ENCODE measurements around the gene TMTC1. TPM values are rescaled to one million over a fixed set of nuclear protein-coding genes. Genes with fewer than 3 reads are reported as not detected.

The TMTC1 gene
- total and polyA plus RNA-seq, 8 donors: 1.2 to 5.1 (median 2.8) TPM

GRCh38 chr12:29695026-29695425 lies 88.7 kb downstream of the TMTC1 start:
- DNase-seq (no peak), FAIRE-seq (no peak), ATAC-seq (no peak)
- 78 to 79% methylated on average over 2 of the region's 2 CpGs for WGBS, 2 donors
- H3K27me3 ChIP-seq: no peaks in the 10 kb centered on the region
- H3K4me3 ChIP-seq: no peak overlapping the region
- intact Hi-C loops (cut with DNase I): loop anchor here in 1 of 3 donors (10.0 kb wide), 1 partner anchor 180 kb away; no protein-coding TSS in a partner anchor
- no peaks in the 10 kb centered on the region for H3K9me3 ChIP-seq
- no peaks in the 10 kb centered on the region for H3K36me3 ChIP-seq
- TF ChIP-seq CTCF (IDR thresholded peaks at IDR 0.05): no peak
- no peaks in the 10 kb centered on the region for H3K4me1 ChIP-seq
- no peak overlapping the region for H3K27ac ChIP-seq

- no peak for TF ChIP-seq CTCF (IDR thresholded peaks at IDR 0.05)
- 61 to 70% methylated on average over 5 of the region's 5 CpGs for WGBS, 2 donors
- Histone ChIP-seq H3K36me3 (no peaks in the 10 kb centered on the region), H3K27me3 (no peaks in the 10 kb centered on the region), H3K27ac (no peak overlapping the region), H3K9me3 (no peaks in the 10 kb centered on the region), H3K4me1 (no peaks in the 10 kb centered on the region), H3K4me3 (no peak overlapping the region)
- intact Hi-C loops (cut with DNase I): loop anchor here in 1 of 3 donors (10.0 kb wide), 1 partner anchor 181 kb away; no protein-coding TSS in a partner anchor
- FAIRE-seq (no peak), ATAC-seq (no peak), DNase-seq (no peak)
Measured at GRCh38 chr12:29694002-29694401, 89.7 kb downstream of the TMTC1 start.

DNA sequence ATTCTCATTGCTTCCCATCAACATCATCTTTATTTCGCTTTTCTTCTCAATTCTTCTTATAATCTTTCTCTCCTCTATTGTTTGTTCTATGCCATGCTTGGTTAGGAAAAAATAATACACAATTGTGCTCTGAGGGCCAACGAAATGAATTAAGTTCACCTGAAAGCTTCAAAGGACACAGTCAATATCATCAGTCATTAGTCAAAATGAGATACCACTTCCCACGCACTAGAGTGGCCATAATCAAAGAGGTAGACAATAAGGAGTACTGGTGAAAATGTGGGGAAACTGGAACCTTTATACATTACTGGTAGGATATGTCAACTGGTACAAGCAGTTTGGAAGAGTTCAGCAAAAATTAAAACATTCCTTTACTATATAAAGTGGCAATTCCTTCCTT lies 91.5 kb downstream of the TMTC1 start:
- H3K27me3 ChIP-seq: no peaks in the 10 kb centered on the region
- no peaks in the 10 kb centered on the region for H3K4me1 ChIP-seq
- no peaks in the 10 kb centered on the region for H3K9me3 ChIP-seq
- TF ChIP-seq CTCF (IDR thresholded peaks at IDR 0.05): no peak
- no peaks in the 10 kb centered on the region for H3K36me3 ChIP-seq
- DNase-seq (no peak), ATAC-seq (no peak), FAIRE-seq (no peak)
- 34 to 44% methylated on average over 3 of the region's 3 CpGs for WGBS, 2 donors
- intact Hi-C loops (cut with DNase I): loop anchor here in 1 of 3 donors (10.0 kb wide), 1 partner anchor 183 kb away; no protein-coding TSS in a partner anchor
- H3K4me3 ChIP-seq: no peak overlapping the region
- no peak overlapping the region for H3K27ac ChIP-seq

DNA sequence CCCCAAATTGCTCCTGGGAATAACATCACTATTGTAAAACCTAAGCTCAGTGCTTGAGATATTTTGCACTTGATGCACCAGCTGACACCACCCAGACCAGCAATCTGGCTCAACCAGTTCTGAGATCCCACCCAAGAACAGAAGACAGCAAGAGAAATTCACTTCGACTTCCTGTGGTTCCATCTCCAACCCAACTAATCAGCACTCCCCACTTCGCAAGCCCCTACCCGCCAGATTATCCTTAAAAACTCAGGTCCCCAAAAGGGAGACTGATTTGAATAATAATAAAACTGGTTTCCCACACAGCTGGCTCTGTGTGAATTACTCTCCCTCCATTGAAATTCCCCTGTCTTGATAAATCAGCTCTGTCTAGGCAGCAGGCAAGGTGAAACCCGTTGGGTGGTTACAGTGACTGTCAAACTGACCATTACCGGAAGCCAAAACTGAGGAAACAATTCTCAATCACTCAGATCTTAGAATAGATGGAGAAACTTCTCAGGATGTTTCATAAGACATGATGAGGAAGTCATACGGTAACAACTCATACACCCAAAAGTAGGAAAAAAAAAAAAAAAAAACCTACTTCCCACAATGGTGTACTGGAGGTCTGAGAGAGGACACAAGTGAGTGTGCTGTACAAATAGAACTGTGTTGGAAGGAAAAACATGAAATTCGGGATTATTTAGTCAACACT lies 92.4 kb downstream of the TMTC1 start:
- TF ChIP-seq CTCF (IDR thresholded peaks at IDR 0.05): no peak
- FAIRE-seq: no peak
- no peak for ATAC-seq
- Histone ChIP-seq H3K27me3 (no peaks in the 10 kb centered on the region), H3K4me3 (no peak overlapping the region), H3K36me3 (no peaks in the 10 kb centered on the region), H3K9me3 (no peaks in the 10 kb centered on the region), H3K27ac (no peak overlapping the region), H3K4me1 (no peaks in the 10 kb centered on the region)
- WGBS, 2 donors: 34 to 56% methylated on average over 7 of the region's 7 CpGs
- intact Hi-C loops (cut with DNase I): loop anchor here in 1 of 3 donors (10.0 kb wide), 1 partner anchor 183 kb away; no protein-coding TSS in a partner anchor
- DNase-seq: no peak

DNA sequence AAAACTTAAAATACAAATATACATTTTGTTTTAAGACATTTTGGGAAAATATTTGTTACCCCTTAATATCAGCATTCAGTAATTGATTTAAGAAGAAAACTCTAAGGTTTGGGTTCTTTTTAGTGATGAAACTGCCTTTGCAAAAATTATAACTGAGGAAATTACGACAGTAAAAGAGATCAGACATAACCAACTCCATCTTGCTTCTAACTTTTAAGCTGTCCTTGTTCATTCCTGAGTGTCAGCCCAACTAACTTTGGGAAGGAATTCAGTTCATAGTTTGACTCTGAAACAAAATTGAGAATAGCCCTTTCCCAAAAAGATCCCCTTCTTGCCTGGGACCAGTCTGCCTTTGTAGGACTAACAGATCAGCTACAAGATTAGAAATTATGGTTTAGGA lies 93.0 kb downstream of the TMTC1 start:
- ATAC-seq (no peak), DNase-seq (no peak), FAIRE-seq (no peak)
- Histone ChIP-seq H3K36me3 (no peaks in the 10 kb centered on the region), H3K4me3 (no peak overlapping the region), H3K9me3 (no peaks in the 10 kb centered on the region), H3K27me3 (no peaks in the 10 kb centered on the region), H3K27ac (no peak overlapping the region), H3K4me1 (no peaks in the 10 kb centered on the region)
- intact Hi-C loops (cut with DNase I): loop anchor here in 1 of 3 donors (10.0 kb wide), 1 partner anchor 184 kb away; no protein-coding TSS in a partner anchor
- no peak for TF ChIP-seq CTCF (IDR thresholded peaks at IDR 0.05)
- WGBS, 2 donors: 46 to 68% methylated on average over 1 of the region's 1 CpG

Measured in pancreas (tissue), 10 donors.